ENCODE measurements around the gene IL36G. TPM values are rescaled to one million over a fixed set of nuclear protein-coding genes. Genes with fewer than 3 reads are reported as not detected.
A peak's percentile ranks its signal among the peaks of the same experiment; 100 is the strongest.

IL36G gene
- total and polyA plus RNA-seq, 2 of the 13 experiments (the other 11 are each of a cell fraction or from before 2014, with no cell fraction given), result not detected

DNA sequence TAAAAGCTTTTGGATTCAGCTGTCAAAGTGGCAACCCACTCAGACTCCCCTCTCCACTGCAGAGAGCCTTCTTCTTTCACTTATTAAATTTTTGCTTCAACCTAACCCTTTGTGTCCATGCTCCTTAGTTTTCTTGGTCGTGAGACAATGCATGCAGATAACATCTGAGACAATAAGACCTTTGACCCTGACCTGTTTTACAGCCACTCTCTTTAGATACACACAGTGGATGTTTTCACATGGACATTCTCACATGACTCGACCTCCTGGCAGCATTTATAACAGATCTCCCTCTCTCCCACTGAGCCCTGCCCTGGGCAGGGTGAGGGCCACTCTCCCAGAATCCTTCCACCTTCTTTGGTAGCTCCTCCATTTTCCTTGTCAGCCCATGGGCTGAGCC is 30.4 kb upstream of the IL36G start (continued):
- TF ChIP-seq NCOA5 (CRISPR knock-in tag; IDR thresholded peaks at IDR 0.05) (no peak), MTA3 (CRISPR knock-in tag; IDR thresholded peaks at IDR 0.05) (no peak), ZNF7 (CRISPR knock-in tag; IDR thresholded peaks at IDR 0.05) (no peak), ZNF550 (CRISPR knock-in tag; IDR thresholded peaks at IDR 0.05; ENCODE audit: borderline replicate concordance) (no peak), THAP11 (CRISPR knock-in tag; IDR thresholded peaks at IDR 0.05) (no peak), ZNF468 (CRISPR knock-in tag; IDR thresholded peaks at IDR 0.05) (no peak), HHEX (CRISPR knock-in tag; IDR thresholded peaks at IDR 0.05) (no peak), MZF1 (CRISPR knock-in tag; IDR thresholded peaks at IDR 0.05; ENCODE audit: borderline replicate concordance) (no peak), SOX13 (IDR thresholded peaks at IDR 0.05) (no peak), SOX13 (CRISPR knock-in tag; conservative IDR thresholded peaks at IDR 0.05 in 1 of 2, IDR thresholded peaks at IDR 0.05 in 1 of 2) (peak in 1 of 2 experiments; percentile 86; a peak in 2 of 4 replicates), SOX6 (IDR thresholded peaks at IDR 0.05) (no peak), SOX6 (CRISPR knock-in tag; IDR thresholded peaks at IDR 0.05) (peak; percentile 63; the same call in 1 of the 2 replicates), ZNF317 (CRISPR knock-in tag; IDR thresholded peaks at IDR 0.05) (no peak), ZNF496 (CRISPR knock-in tag; IDR thresholded peaks at IDR 0.05; ENCODE audit: insufficient replicate concordance) (no peak), ZNF337 (CRISPR knock-in tag; IDR thresholded peaks at IDR 0.05; ENCODE audit: borderline replicate concordance, low read depth) (no peak), SIN3B (IDR thresholded peaks at IDR 0.05; ENCODE audit: low read length) (no peak), SOX5 (CRISPR knock-in tag; IDR thresholded peaks at IDR 0.05; ENCODE audit: borderline replicate concordance) (peak; percentile 85), TCF7 (IDR thresholded peaks at IDR 0.05; ENCODE audit: low read depth) (no peak), HNF4A (CRISPR knock-in tag; IDR thresholded peaks at IDR 0.05) (peak; percentile 49; the same call in 1 of the 2 replicates), ZNF296 (CRISPR knock-in tag; conservative IDR thresholded peaks at IDR 0.05) (no peak), ZBTB46 (CRISPR knock-in tag; IDR thresholded peaks at IDR 0.05; ENCODE audit: borderline replicate concordance) (no peak), FOXA3 (CRISPR knock-in tag; IDR thresholded peaks at IDR 0.05) (peak; percentile 28; the same call in 1 of the 2 replicates), PATZ1 (CRISPR knock-in tag; IDR thresholded peaks at IDR 0.05) (no peak), NR2F6 (IDR thresholded peaks at IDR 0.05) (peak; percentile 84), NR2F6 (CRISPR knock-in tag; IDR thresholded peaks at IDR 0.05) (peak; percentile 54; the same call in 1 of the 2 replicates), ZNF558 (CRISPR knock-in tag; IDR thresholded peaks at IDR 0.05; ENCODE audit: borderline replicate concordance) (no peak)
- TF ChIP-seq, protein P1, sequence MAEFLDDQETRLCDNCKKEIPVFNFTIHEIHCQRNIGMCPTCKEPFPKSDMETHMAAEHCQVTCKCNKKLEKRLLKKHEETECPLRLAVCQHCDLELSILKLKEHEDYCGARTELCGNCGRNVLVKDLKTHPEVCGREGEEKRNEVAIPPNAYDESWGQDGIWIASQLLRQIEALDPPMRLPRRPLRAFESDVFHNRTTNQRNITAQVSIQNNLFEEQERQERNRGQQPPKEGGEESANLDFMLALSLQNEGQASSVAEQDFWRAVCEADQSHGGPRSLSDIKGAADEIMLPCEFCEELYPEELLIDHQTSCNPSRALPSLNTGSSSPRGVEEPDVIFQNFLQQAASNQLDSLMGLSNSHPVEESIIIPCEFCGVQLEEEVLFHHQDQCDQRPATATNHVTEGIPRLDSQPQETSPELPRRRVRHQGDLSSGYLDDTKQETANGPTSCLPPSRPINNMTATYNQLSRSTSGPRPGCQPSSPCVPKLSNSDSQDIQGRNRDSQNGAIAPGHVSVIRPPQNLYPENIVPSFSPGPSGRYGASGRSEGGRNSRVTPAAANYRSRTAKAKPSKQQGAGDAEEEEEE (CRISPR knock-in tag; IDR thresholded peaks at IDR 0.05; ENCODE audit: borderline replicate concordance), result no peak
- TF ChIP-seq, protein P2, sequence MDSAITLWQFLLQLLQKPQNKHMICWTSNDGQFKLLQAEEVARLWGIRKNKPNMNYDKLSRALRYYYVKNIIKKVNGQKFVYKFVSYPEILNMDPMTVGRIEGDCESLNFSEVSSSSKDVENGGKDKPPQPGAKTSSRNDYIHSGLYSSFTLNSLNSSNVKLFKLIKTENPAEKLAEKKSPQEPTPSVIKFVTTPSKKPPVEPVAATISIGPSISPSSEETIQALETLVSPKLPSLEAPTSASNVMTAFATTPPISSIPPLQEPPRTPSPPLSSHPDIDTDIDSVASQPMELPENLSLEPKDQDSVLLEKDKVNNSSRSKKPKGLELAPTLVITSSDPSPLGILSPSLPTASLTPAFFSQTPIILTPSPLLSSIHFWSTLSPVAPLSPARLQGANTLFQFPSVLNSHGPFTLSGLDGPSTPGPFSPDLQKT (CRISPR knock-in tag; IDR thresholded peaks at IDR 0.05; ENCODE audit: borderline replicate concordance), result no peak

All from HepG2 (cell line).